Prostate gland (tissue), 2 donors: ENCODE measurements around the gene PGPEP1. TPM values are rescaled to one million over a fixed set of nuclear protein-coding genes. Genes with fewer than 3 reads are reported as not detected.
"Not testable (repeated sequence)": the region's sequence is repeated elsewhere in the genome, so short reads cannot be mapped to it uniquely, and the experiment has no call there.

Experiments used
- DNase-seq: peaks from one replicate; pipeline ENCODE4 v3.0.0-alpha.2; 2019; ENCODE audit warnings: low spot score
- H3K27ac ChIP-seq, 2 donors: fragments of 200-600 bp; sonication (generic); 2 replicates each; pipeline ENCODE4 v1.5.1; 2017 to 2019
- H3K27me3 ChIP-seq: fragments of 200-600 bp; sonication (generic); replicated peaks from 2 replicates; pipeline ENCODE4 v1.5.1; 2019; ENCODE audit not compliant: insufficient read depth
- H3K36me3 ChIP-seq, 2 donors: fragments of 200-600 bp; sonication (generic); 1 replicate in 1 of 2; 2 replicates in 1 of 2; pipeline versions ENCODE4 v1.5.1 to v1.8.1; 2017 to 2019
- H3K4me1 ChIP-seq: fragments of 200-600 bp; sonication (generic); replicated peaks from 2 replicates; pipeline ENCODE4 v1.5.1; 2019
- H3K4me3 ChIP-seq, 2 donors: fragments of 200-600 bp; sonication (generic); 2 replicates each; pipeline ENCODE4 v1.5.1; 2017 to 2019
- H3K9me3 ChIP-seq: fragments of 200-600 bp; sonication (generic); 2 replicates; pipeline ENCODE4 v1.5.1; 2017
- POLR2A ChIP-seq: fragments of 450-650 bp; IDR thresholded peaks from one replicate; pipeline ENCODE4 v1.6.1; 2016; ENCODE audit warnings: antibody characterized with exemption, mild to moderate bottlenecking
- POLR2AphosphoS5 ChIP-seq: sonication (generic); formaldehyde crosslinking; IDR thresholded peaks from one replicate; pipeline ENCODE4 v1.6.1; 2017; ENCODE audit warnings: antibody characterized with exemption
- WGBS: methylation state at CpG from one replicate; pipeline ENCODE4 v1.1.5; 2018; 5-methylcytosine and 5-hydroxymethylcytosine counted together
- intact Hi-C: fragments of 100-400 bp; cut with DNase I; formaldehyde crosslinking; loops from one replicate; pipeline ENCODE4 v1.14.2; 2022
- total RNA-seq, 2 donors: library from RNA; depleted of rRNA; stranded (reverse); fragments of >200 nt; gene quantifications; one replicate each; pipeline ENCODE4 v1.1.0, GENCODE V29; 2016
- TF ChIP-seq, protein P1 (sequence below), 4 experiments: fragments of 200-600 bp in 2 of 4; fragments of 450-650 bp in 2 of 4; sonication (generic) in 2 of 4; IDR thresholded peaks; 1 replicate in 3 of 4; 2 replicates in 1 of 4; pipeline ENCODE4 v1.5.1; 2016 to 2019; ENCODE audit warnings: antibody characterized with exemption in 4 of 4, mild to moderate bottlenecking in 2 of 4, moderate library complexity in 2 of 4

The PGPEP1 gene
- total RNA-seq, 2 donors from 2014 or later = 18.0 to 37.3 TPM

DNA sequence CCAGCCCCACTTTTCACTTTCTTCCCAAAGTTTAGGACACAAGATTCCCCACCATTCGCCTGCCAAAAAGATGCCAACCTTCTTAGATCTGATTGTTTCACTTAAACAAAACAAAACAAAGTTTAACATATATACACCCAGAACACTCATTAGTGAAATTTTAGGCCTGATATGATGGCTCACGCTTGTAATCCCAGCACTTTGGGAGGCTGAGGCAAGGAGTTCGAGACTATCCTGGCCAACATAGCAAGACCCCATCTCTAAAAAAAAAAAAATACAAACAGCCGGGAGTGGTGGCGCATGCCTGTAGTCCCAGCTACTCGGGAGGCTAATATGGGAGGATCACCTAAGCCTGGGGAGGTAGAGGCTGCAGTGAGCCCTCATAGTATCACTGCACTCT is 4.9 kb downstream of the PGPEP1 start:
- Histone ChIP-seq H3K4me3 (no peak overlapping the region), H3K4me1 (no peaks in the 10 kb centered on the region), H3K27me3 (no peaks in the 10 kb centered on the region), H3K27ac (no peak overlapping the region), H3K9me3 (no peaks in the 10 kb centered on the region), H3K36me3 (no peaks in the 10 kb centered on the region)
- no peak for DNase-seq
- intact Hi-C loops = no loop called here
- TF ChIP-seq, protein P1, sequence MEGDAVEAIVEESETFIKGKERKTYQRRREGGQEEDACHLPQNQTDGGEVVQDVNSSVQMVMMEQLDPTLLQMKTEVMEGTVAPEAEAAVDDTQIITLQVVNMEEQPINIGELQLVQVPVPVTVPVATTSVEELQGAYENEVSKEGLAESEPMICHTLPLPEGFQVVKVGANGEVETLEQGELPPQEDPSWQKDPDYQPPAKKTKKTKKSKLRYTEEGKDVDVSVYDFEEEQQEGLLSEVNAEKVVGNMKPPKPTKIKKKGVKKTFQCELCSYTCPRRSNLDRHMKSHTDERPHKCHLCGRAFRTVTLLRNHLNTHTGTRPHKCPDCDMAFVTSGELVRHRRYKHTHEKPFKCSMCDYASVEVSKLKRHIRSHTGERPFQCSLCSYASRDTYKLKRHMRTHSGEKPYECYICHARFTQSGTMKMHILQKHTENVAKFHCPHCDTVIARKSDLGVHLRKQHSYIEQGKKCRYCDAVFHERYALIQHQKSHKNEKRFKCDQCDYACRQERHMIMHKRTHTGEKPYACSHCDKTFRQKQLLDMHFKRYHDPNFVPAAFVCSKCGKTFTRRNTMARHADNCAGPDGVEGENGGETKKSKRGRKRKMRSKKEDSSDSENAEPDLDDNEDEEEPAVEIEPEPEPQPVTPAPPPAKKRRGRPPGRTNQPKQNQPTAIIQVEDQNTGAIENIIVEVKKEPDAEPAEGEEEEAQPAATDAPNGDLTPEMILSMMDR (IDR thresholded peaks at IDR 0.05) = no peak
- TF ChIP-seq POLR2AphosphoS5 (no peak), POLR2A (no peak)
- WGBS = 95% methylated on average over 6 of the region's 6 CpGs

DNA sequence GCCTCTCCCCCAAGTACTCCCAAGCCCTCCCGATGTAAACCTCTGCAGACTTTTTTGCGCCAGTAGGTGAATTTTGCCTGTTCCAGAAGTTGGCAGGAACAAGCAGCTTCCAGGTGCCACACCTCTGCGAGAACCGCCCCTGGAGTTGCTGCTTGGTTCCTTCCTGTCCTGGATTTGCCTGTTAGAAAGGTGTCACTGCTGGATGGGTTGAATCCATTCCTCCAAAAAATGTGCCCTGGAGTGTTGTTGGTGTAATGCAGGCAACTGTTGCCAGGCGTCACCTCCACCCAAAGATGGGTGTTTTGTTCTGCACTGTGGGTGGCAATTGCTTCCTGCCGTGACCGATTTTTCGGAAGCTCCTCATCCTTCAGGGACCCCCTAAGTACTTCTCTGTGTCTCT is 5.7 kb downstream of the PGPEP1 start:
- TF ChIP-seq, protein P1 (IDR thresholded peaks at IDR 0.05) = no peak
- TF ChIP-seq POLR2AphosphoS5 (no peak), POLR2A (no peak)
- DNase-seq = no peak
- no peak overlapping the region for H3K4me3 ChIP-seq
- H3K36me3 ChIP-seq = no peaks in the 10 kb centered on the region
- intact Hi-C loops = no loop called here
- H3K9me3 ChIP-seq = no peaks in the 10 kb centered on the region
- WGBS = 54% methylated on average over 8 of the region's 8 CpGs
- H3K4me1 ChIP-seq = no peaks in the 10 kb centered on the region
- no peaks in the 10 kb centered on the region for H3K27me3 ChIP-seq
- no peak overlapping the region for H3K27ac ChIP-seq

DNA sequence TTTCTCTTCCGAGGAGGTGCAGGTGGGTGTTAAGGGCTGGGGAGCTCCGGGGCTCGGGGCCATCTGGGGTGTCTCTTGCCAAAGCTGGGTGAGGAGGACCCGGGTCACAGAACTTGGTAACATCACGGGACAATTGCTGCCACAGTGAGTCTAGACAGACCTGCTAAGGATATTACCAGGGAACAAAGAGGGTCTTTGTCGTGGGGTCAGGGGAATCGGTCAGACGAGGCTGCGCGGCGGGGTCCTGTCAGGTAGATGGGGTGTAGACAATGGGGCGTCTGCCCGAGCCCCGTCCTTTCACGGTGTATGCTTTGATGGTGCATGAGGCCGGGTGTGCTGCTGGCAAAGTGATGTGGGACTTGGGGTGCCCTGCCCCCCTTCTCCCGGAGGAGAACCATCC is 7.8 kb downstream of the PGPEP1 start:
- 87% methylated on average over 17 of the region's 17 CpGs for WGBS

DNA sequence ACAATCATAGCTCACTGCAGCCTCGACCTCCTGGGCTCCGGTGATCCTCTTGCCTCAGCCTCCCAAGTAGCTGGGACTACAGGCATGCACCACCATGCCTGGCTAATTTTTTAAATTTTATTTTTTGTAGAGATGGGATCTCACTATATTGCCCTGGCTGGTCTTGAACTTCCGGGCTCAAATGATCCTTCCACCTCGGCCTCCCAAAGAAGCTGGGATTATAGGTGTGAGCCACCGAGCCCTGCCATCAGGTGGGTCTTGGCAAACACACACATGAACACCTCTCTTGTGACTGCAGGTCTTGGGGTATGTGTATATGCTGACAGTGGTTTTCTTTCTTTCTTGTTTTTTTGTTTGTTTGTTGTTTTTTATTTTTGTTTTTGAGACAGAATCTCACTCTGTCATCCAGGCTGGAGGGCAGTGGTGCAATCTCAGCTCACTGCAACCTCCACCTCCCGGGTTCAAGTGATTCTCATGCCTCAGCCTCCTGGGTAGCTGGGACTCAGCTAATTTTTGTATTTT is 8.5 kb downstream of the PGPEP1 start:
- WGBS = 88% methylated on average over 6 of the region's 6 CpGs

More for the DNA sequence above, 7.8 kb downstream of the PGPEP1 start:
- Histone ChIP-seq H3K9me3 (no peaks in the 10 kb centered on the region), H3K27me3 (no peaks in the 10 kb centered on the region), H3K4me1 (no peaks in the 10 kb centered on the region), H3K4me3 (no peak overlapping the region), H3K36me3 (no peaks in the 10 kb centered on the region), H3K27ac (no peak overlapping the region)
- no peak for DNase-seq
- no peak for TF ChIP-seq POLR2AphosphoS5
- TF ChIP-seq, protein P1 (IDR thresholded peaks at IDR 0.05) = no peak
- no peak for TF ChIP-seq POLR2A
- intact Hi-C loops = loop anchor here (2.0 kb wide), 1 partner anchor 63 kb away; no protein-coding TSS in a partner anchor

DNA sequence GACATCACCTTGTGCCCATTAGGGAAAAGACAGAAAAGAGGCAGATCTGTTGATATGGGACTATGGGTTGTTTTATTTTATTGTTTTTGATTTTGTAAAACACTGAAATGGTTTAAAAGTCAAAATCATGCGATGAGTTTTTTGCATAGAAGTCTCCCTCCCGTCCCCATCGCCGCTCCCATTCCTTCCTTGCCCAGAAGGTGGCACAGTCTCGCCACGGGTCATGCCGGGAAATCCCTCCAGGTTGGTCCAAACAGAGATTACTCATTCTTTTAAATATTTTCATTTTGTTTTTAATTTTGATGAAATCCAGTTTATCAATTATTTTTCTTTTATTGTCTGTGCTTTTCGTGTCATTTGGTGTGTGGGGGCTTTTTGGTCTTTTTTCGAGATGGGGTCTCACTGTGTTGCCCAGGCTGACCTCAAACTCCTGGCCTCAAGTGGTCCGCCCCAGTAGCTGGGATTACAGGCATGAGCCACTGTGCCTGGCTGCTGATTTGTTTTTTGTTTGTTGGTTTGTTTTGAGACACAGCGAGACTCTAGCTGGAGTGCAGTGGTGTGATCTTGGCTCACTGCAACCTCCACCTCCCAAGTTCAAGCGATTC is 9.2 kb downstream of the PGPEP1 start:
- intact Hi-C loops = loop anchor here (2.0 kb wide), 1 partner anchor 61 kb away; no protein-coding TSS in a partner anchor
- no peaks in the 10 kb centered on the region for H3K27me3 ChIP-seq
- TF ChIP-seq, protein P1 (IDR thresholded peaks at IDR 0.05) = peak in 3 of 4 experiments; percentile 74 to 92 (median 85)
- TF ChIP-seq POLR2AphosphoS5 (peak; percentile 47), POLR2A (no peak)
- peak; percentile 42 for DNase-seq
- no peaks in the 10 kb centered on the region for H3K36me3 ChIP-seq
- H3K27ac ChIP-seq = no peak overlapping the region
- no peak overlapping the region for H3K4me3 ChIP-seq
- H3K9me3 ChIP-seq = no peaks in the 10 kb centered on the region
- WGBS = 44% methylated on average over 12 of the region's 12 CpGs
- no peaks in the 10 kb centered on the region for H3K4me1 ChIP-seq

More for the DNA sequence above, 8.5 kb downstream of the PGPEP1 start:
- not testable (repeated sequence) for H3K4me1 ChIP-seq, H3K4me3 ChIP-seq, H3K36me3 ChIP-seq, H3K27ac ChIP-seq, H3K9me3 ChIP-seq, H3K27me3 ChIP-seq, DNase-seq
- intact Hi-C loops = loop anchor here (2.0 kb wide), 1 partner anchor 62 kb away; no protein-coding TSS in a partner anchor
